IPS-18c (cell line): ENCODE data around the gene IKZF3.
"Not testable (repeated sequence)": the region's sequence is repeated elsewhere in the genome, so short reads cannot be mapped to it uniquely, and the experiment has no call there.

Experiments
- H3K4me3 ChIP-seq: 2 replicates; pipeline ENCODE4 v1.7.0; 2013; ENCODE audit warnings: low read depth, mild to moderate bottlenecking, low read length, moderate library complexity; ENCODE audit not compliant: insufficient read depth
- H3K9me3 ChIP-seq: one replicate; pipeline ENCODE4 v1.6.1; 2013; ENCODE audit warnings: mild to moderate bottlenecking, low read length, moderate library complexity; ENCODE audit not compliant: control insufficient read depth, insufficient read depth

The IKZF3 gene

GRCh38 chr17:39867084-39867879 is 3.2 kb upstream of the IKZF3 start:
- Histone ChIP-seq H3K4me3 (no peak overlapping the region), H3K9me3 (peaks cover 2% of the 10 kb centered on the region)

GRCh38 chr17:39866013-39866730 is 2.1 kb upstream of the IKZF3 start:
- Histone ChIP-seq H3K9me3 (peaks cover 2% of the 10 kb centered on the region), H3K4me3 (no peak overlapping the region)

- Histone ChIP-seq H3K4me3 (no peak overlapping the region), H3K9me3 (peaks cover 2% of the 10 kb centered on the region)
These were observed 731 bp downstream of the IKZF3 start for GRCh38 chr17:39863244-39863917.

- no peak overlapping the region for H3K4me3 ChIP-seq
- no peaks in the 10 kb centered on the region for H3K9me3 ChIP-seq
These were observed 2.9 kb downstream of the IKZF3 start for GRCh38 chr17:39861235-39861634.

GRCh38 chr17:39855911-39856649 is 8.0 kb downstream of the IKZF3 start:
- not testable (repeated sequence) for H3K4me3 ChIP-seq, H3K9me3 ChIP-seq

GRCh38 chr17:39854909-39855308 is 9.2 kb downstream of the IKZF3 start:
- Histone ChIP-seq H3K9me3 (no peaks in the 10 kb centered on the region), H3K4me3 (no peak overlapping the region)

- Histone ChIP-seq H3K4me3 (no peak overlapping the region), H3K9me3 (no peaks in the 10 kb centered on the region)
These were observed 11.9 kb downstream of the IKZF3 start for GRCh38 chr17:39852239-39852638.

- not testable (repeated sequence) for H3K4me3 ChIP-seq, H3K9me3 ChIP-seq
These were observed 13.9 kb downstream of the IKZF3 start for GRCh38 chr17:39850186-39850585.

- Histone ChIP-seq H3K9me3 (no peaks in the 10 kb centered on the region), H3K4me3 (no peak overlapping the region)
These were observed 15.5 kb downstream of the IKZF3 start for GRCh38 chr17:39848600-39848999.

- H3K9me3 ChIP-seq, result no peaks in the 10 kb centered on the region
These were observed 17.9 kb downstream of the IKZF3 start for GRCh38 chr17:39846205-39846604.

GRCh38 chr17:39845052-39845846 is 18.9 kb downstream of the IKZF3 start:
- Histone ChIP-seq H3K9me3 (no peaks in the 10 kb centered on the region), H3K4me3 (no peak overlapping the region)

More at GRCh38 chr17:39846205-39846604, 17.9 kb downstream of the IKZF3 start:
- no peak overlapping the region for H3K4me3 ChIP-seq

- Histone ChIP-seq H3K4me3 (no peak overlapping the region), H3K9me3 (peaks cover under 1% of the 10 kb centered on the region)
These were observed 22.9 kb downstream of the IKZF3 start for GRCh38 chr17:39841134-39841683.

GRCh38 chr17:39838784-39839183 is 25.3 kb downstream of the IKZF3 start:
- no peak overlapping the region for H3K4me3 ChIP-seq
- peaks cover 4% of the 10 kb centered on the region for H3K9me3 ChIP-seq

GRCh38 chr17:39838057-39838456 is 26.1 kb downstream of the IKZF3 start:
- Histone ChIP-seq H3K9me3 (peaks cover 4% of the 10 kb centered on the region), H3K4me3 (no peak overlapping the region)

- peaks cover 4% of the 10 kb centered on the region for H3K9me3 ChIP-seq
These were observed 28.0 kb downstream of the IKZF3 start for GRCh38 chr17:39836117-39836516.

GRCh38 chr17:39835038-39835786 is 28.9 kb downstream of the IKZF3 start:
- Histone ChIP-seq H3K4me3 (no peak overlapping the region), H3K9me3 (peaks cover 4% of the 10 kb centered on the region)

More at GRCh38 chr17:39836117-39836516, 28.0 kb downstream of the IKZF3 start:
- no peak overlapping the region for H3K4me3 ChIP-seq
